Heart right ventricle (tissue), 16 donors: ENCODE measurements around the gene SPEG. TPM values are rescaled to one million over a fixed set of nuclear protein-coding genes. Genes with fewer than 3 reads are reported as not detected.

ENCODE experiments used
- ATAC-seq, 8 donors: fragments of 200-7000 bp; cut with Tn5 transposase; one replicate each; pipeline ENCODE4 v1.9.1; 2020; ENCODE audit warnings: mild to moderate bottlenecking in 8 of 8, moderate library complexity in 8 of 8, moderate number of reproducible peaks in 1 of 8
- DNase-seq, 2 donors: peaks; one replicate each; pipeline ENCODE4 v3.0.0-alpha.2; 2020
- H3K27ac ChIP-seq, 10 donors: fragments of 200-600 bp; sonication (generic) in 2 of 10; one replicate each; pipeline versions ENCODE4 v1.5.0 to v1.8.0; 2020 to 2022; ENCODE audit warnings: mild to moderate bottlenecking in 3 of 10
- H3K27me3 ChIP-seq, 7 donors: fragments of 200-600 bp; one replicate each; pipeline ENCODE4 v1.8.0; 2021 to 2022; ENCODE audit warnings: mild to moderate bottlenecking in 2 of 7
- H3K36me3 ChIP-seq, 9 donors: fragments of 200-600 bp; sonication (generic) in 1 of 9; one replicate each; pipeline versions ENCODE4 v1.5.0 to v1.8.0; 2020 to 2022; ENCODE audit warnings: mild to moderate bottlenecking in 2 of 9
- H3K4me1 ChIP-seq, 9 donors: fragments of 200-600 bp; sonication (generic) in 1 of 9; one replicate each; pipeline versions ENCODE4 v1.5.0 to v1.8.0; 2020 to 2022; ENCODE audit warnings: mild to moderate bottlenecking in 4 of 9
- H3K4me3 ChIP-seq, 10 donors: fragments of 200-600 bp; sonication (generic) in 2 of 10; one replicate each; pipeline versions ENCODE4 v1.5.0 to v1.8.0; 2020 to 2022; ENCODE audit warnings: mild to moderate bottlenecking in 7 of 10, moderate library complexity in 2 of 10
- H3K9me3 ChIP-seq, 11 donors: fragments of 200-600 bp in 10 of 11; sonication (generic) in 2 of 11; one replicate each; pipeline versions ENCODE4 v1.5.0 to v1.8.0; 2013 to 2022; ENCODE audit warnings: mild to moderate bottlenecking in 2 of 11, control low read depth in 1 of 11, moderate library complexity in 1 of 11
- CTCF ChIP-seq, 9 donors: fragments of 200-600 bp; sonication (generic) in 2 of 9; IDR thresholded peaks; one replicate each; pipeline versions ENCODE4 v1.5.0 to v1.8.0; 2021 to 2022; ENCODE audit warnings: antibody characterized with exemption in 9 of 9, mild to moderate bottlenecking in 5 of 9, moderate library complexity in 1 of 9
- WGBS, 2 donors: extraction: QIAGEN DNeasy Blood & Tissue Kit; methylation state at CpG; one replicate each; pipeline ENCODE4 v1.1.7; 2013; ENCODE audit warnings: inconsistent platforms in 1 of 2; 5-methylcytosine and 5-hydroxymethylcytosine counted together
- intact Hi-C, 10 donors: fragments of 100-400 bp; cut with DNase I; formaldehyde crosslinking; loops; one replicate each; pipeline versions ENCODE4 v1.11.1 to v1.14.2; 2022
- polyA plus RNA-seq, 2 donors: library from polyadenylated mRNA; stranded (reverse); fragments of 200-250 nt; gene quantifications; one replicate each; pipeline ENCODE4 v1.2.3, GENCODE V29; 2013
- total RNA-seq, 10 donors: library from RNA; stranded (reverse); fragmentation: NEBNext Ultra II Directional in 3 of 10; extraction: Animal tissue kit (Norgen Biotek cat#: 25700) in 3 of 10; gene quantifications; one replicate each; pipeline versions ENCODE4 v1.2.1 to v1.2.4, GENCODE V29; 2021 to 2023
- donor health status: Arrhythmogenic right ventricular cardiomyopathy.
- donor health status: ischemic (EF 13 %, LVEDD 7.1; RV severe dilation, severe dysfunction).
- donor health status: healthy with polysubstance abuse.
- donor health status: DM: no; HTN: yes; CAD: no.
- donor health status: DM: no; HTN: no; CAD: no.
- donor health status: ischemic (EF 25% LVEDD 6.9; RV normal size, moderate dysfunction).
- donor health status: ischemic (EF 25% LVEDD 5.7; RV mildly dilated, moderate dysfunction).
- donor health status: healthy.
- donor health status: DM: yes; HTN: yes; CAD: no.
- donor health status: Ischemic cardiomyopathy.
- donor health status: ischemic (EF 35%, LVEDD 5.7; RV mildly dilated, moderate dysfunction).
- donor health status: nonischemic (EF 11% LVEDD 7.7; RV severe dilation, severe dysfunction).
- donor health status: DM: yes; HTN: yes; CAD: no.
- donor health status: PGD.
- donor health status: ischemic (EF 29% LVEDD 5.4; RV normal size, mild dysfunction).
- donor health status: nonischemic (EF 23%, LVEDD 6.1; RV moderate dilation, normal function).

The SPEG gene
- total and polyA plus RNA-seq, 12 donors = 62.9 to 151 (median 120) TPM

- peaks cover 0 to 26% (median under 1%) of the 10 kb centered on the region in 9 donors for H3K36me3 ChIP-seq
- peaks cover 0 to 45% (median 24%) of the 10 kb centered on the region in 7 donors for H3K27me3 ChIP-seq
- intact Hi-C loops = loop anchor here in 1 of 10 donors (1.0 kb wide), 1 partner anchor 12 kb away; no protein-coding TSS in a partner anchor
- peaks cover 2 to 28% (median 15%) of the 10 kb centered on the region in 9 donors for H3K4me1 ChIP-seq
- TF ChIP-seq CTCF (IDR thresholded peaks at IDR 0.05) = no peak
- peak overlapping the region; percentile 81 to 98 (median 95) for H3K27ac ChIP-seq
- peak; percentile 58 to 71 for DNase-seq
- peak; percentile 34 to 72 (median 67) for ATAC-seq
- H3K9me3 ChIP-seq = peaks cover 0 to 10% (median 0%) of the 10 kb centered on the region in 11 donors
- peak overlapping the region in 1 of 10 donors; percentile 74 for H3K4me3 ChIP-seq
- 40 to 48% methylated on average over 9 of the region's 9 CpGs for WGBS, 2 donors
These were observed 17.3 kb upstream of the SPEG start for GRCh38 chr2:219417374-219417773.

- Histone ChIP-seq H3K4me1 (peaks cover 2 to 28% (median 15%) of the 10 kb centered on the region in 9 donors), H3K36me3 (peaks cover 0 to 35% (median 6%) of the 10 kb centered on the region in 9 donors), H3K4me3 (peak within 1 kb of the TSS; percentile 43 to 74 (median 59)), H3K9me3 (peaks cover 0 to under 1% (median 0%) of the 10 kb centered on the region in 11 donors), H3K27ac (peak within 1 kb of the TSS; percentile 82 to 98 (median 95)), H3K27me3 (peaks cover 0 to 45% (median 24%) of the 10 kb centered on the region in 7 donors)
- intact Hi-C loops = loop anchor here in 1 of 10 donors (2.0 kb wide), 1 partner anchor 14 kb away; no protein-coding TSS in a partner anchor
- TF ChIP-seq CTCF (IDR thresholded peaks at IDR 0.05) = no peak
- DNase-seq = peak; percentile 77 to 80
- ATAC-seq = peak; percentile 53 to 76 (median 66)
- 5 to 6% methylated on average over 76 to 98 of the region's 98 CpGs for WGBS, 2 donors
These were observed 16.3 kb upstream of the SPEG start, which contains the start of gene DES for GRCh38 chr2:219418155-219419011. TSS of gene DES (plus strand) at chr2:219418377. CDS start at chr2:219418463, 86 bp downstream.

GRCh38 chr2:219419012-219419324 is 15.7 kb upstream of the SPEG start:
- peak overlapping the region; percentile 82 to 98 (median 95) for H3K27ac ChIP-seq
- H3K4me3 ChIP-seq = peak overlapping the region; percentile 43 to 74 (median 59)
- no peak for DNase-seq
- peaks cover 0 to 45% (median 24%) of the 10 kb centered on the region in 7 donors for H3K27me3 ChIP-seq
- no peak for TF ChIP-seq CTCF (IDR thresholded peaks at IDR 0.05)
- ATAC-seq = peak in 1 of 8 donors; percentile 0
- 26 to 31% methylated on average over 9 to 12 of the region's 12 CpGs for WGBS, 2 donors
- H3K4me1 ChIP-seq = peaks cover 2 to 28% (median 15%) of the 10 kb centered on the region in 9 donors
- peaks cover 0 to 41% (median 6%) of the 10 kb centered on the region in 9 donors for H3K36me3 ChIP-seq
- H3K9me3 ChIP-seq = no peaks in the 10 kb centered on the region
- intact Hi-C loops = loop anchor here in 1 of 10 donors (2.0 kb wide), 1 partner anchor 14 kb away; no protein-coding TSS in a partner anchor
